K562 (cell line): ENCODE data around the gene TXNRD1. TPM values are rescaled to one million over a fixed set of nuclear protein-coding genes. Genes with fewer than 3 reads are reported as not detected.

ENCODE experiments used
- ATAC-seq: fragments of 200-7000 bp; cut with Tn5 transposase; 3 replicates; pipeline ENCODE4 v1.9.1; 2020; ENCODE audit warnings: moderate library complexity
- BruUV-seq: library from RNA; stranded (reverse); fragments of 400-500 nt; replicated peaks from 2 replicates; lab custom pipeline; 2021; lab: Mats Ljungman, UMichigan
- CTCF ChIA-PET: fragments of 300-600 bp; formaldehyde crosslinking; extraction: SDS; loops from one replicate; lab custom pipeline; 2021; ENCODE audit warnings: low intra/inter-chr PET ratio; lab: Yijun Ruan, JAX
- POLR2A ChIA-PET: fragments of 300-600, 350-650 bp; sonication (Branson Sonifier 250); formaldehyde crosslinking; extraction: SDS; loops from one replicate; lab custom pipeline; 2021; ENCODE audit warnings: antibody characterized with exemption, inconsistent platforms; lab: Yijun Ruan, JAX
- DNase-seq, 4 experiments: peaks; one replicate each; pipeline versions ENCODE4 v3.0.0 to v3.0.0-alpha.2; 2011 to 2018; ENCODE audit warnings: low spot score in 3 of 4, mixed read lengths in 3 of 4; ENCODE audit errors: extremely low read depth in 1 of 4
- FAIRE-seq: peaks from 2 replicates; lab custom pipeline; 2011; peaks lifted over from hg19 to GRCh38; lab: Jason Lieb, UNC
- H2AFZ ChIP-seq: 2 replicates; pipeline ENCODE4 v1.6.0; 2011; ENCODE audit warnings: low read depth, low read length, control low read depth, inconsistent platforms
- H3K27ac ChIP-seq: fragments of 200-600 bp; 3 replicates; pipeline ENCODE4 v1.8.0; 2011; ENCODE audit warnings: low read depth, mild to moderate bottlenecking, control low read depth, inconsistent platforms, low read length, moderate library complexity, mixed read lengths; ENCODE audit errors: extremely low read depth
- H3K27me3 ChIP-seq, 2 experiments: fragments of 300-600 bp in 1 of 2; 2 replicates in 1 of 2; 3 replicates in 1 of 2; pipeline versions ENCODE4 v1.6.0 to v1.8.0; 2011; ENCODE audit warnings: inconsistent platforms in 2 of 2, low read length in 2 of 2, mild to moderate bottlenecking in 1 of 2, mixed read lengths in 1 of 2, moderate library complexity in 1 of 2; ENCODE audit not compliant: control insufficient read depth in 2 of 2, insufficient read depth in 2 of 2
- H3K36me3 ChIP-seq: fragments of 300-600 bp; 3 replicates; pipeline ENCODE4 v1.8.0; 2011; ENCODE audit warnings: mild to moderate bottlenecking, low read length, inconsistent platforms; ENCODE audit not compliant: control insufficient read depth, insufficient read depth
- H3K4me1 ChIP-seq, 2 experiments: fragments of 200-600 bp in 1 of 2; replicated peaks in 1 of 2; 2 replicates in 1 of 2; 3 replicates in 1 of 2; pipeline versions ENCODE4 v1.5.1 to v1.8.0; 2011; ENCODE audit warnings: inconsistent platforms in 2 of 2, low read length in 2 of 2, mild to moderate bottlenecking in 1 of 2, mixed read lengths in 1 of 2, moderate library complexity in 1 of 2; ENCODE audit not compliant: control insufficient read depth in 2 of 2, insufficient read depth in 2 of 2
- H3K4me2 ChIP-seq: 2 replicates; pipeline ENCODE4 v1.6.1; 2011; ENCODE audit warnings: low read length, control low read depth, inconsistent platforms, mixed read lengths; ENCODE audit not compliant: insufficient read depth
- H3K4me3 ChIP-seq: fragments of 200-600 bp; sonication (generic), shearing (Covaris generic); 2 replicates; pipeline ENCODE4 v1.5.1; 2016; ENCODE audit warnings: control low read depth, inconsistent platforms
- H3K79me2 ChIP-seq: fragments of 200-600 bp; 3 replicates; pipeline ENCODE4 v1.8.0; 2011; ENCODE audit warnings: low read length, inconsistent platforms; ENCODE audit not compliant: control insufficient read depth, insufficient read depth
- H3K9ac ChIP-seq, 2 experiments: 2 replicates each; pipeline versions ENCODE4 v1.6.0 to v1.6.1; 2011; ENCODE audit warnings: low read depth in 2 of 2, low read length in 2 of 2, control low read depth in 1 of 2, inconsistent platforms in 1 of 2, mild to moderate bottlenecking in 1 of 2, mixed read lengths in 1 of 2; ENCODE audit not compliant: insufficient read depth in 1 of 2
- H3K9me1 ChIP-seq: one replicate; pipeline ENCODE4 v1.6.0; 2011; ENCODE audit warnings: inconsistent platforms, mild to moderate bottlenecking, low read length, moderate library complexity; ENCODE audit not compliant: control insufficient read depth, insufficient read depth
- H3K9me3 ChIP-seq: replicated peaks from 2 replicates; pipeline ENCODE4 v1.5.1; 2011; ENCODE audit warnings: low read depth, low read length, inconsistent platforms; ENCODE audit not compliant: control insufficient read depth, insufficient read depth
- H4K20me1 ChIP-seq: replicated peaks from 2 replicates; pipeline ENCODE4 v1.6.1; 2011; ENCODE audit warnings: low read length, inconsistent platforms, mixed read lengths; ENCODE audit not compliant: control insufficient read depth, insufficient read depth
- CREM ChIP-seq: IDR thresholded peaks from 2 replicates; pipeline ENCODE4 v1.6.1; 2014; ENCODE audit warnings: antibody characterized with exemption, low read depth
- ESRRA ChIP-seq: fragments of 450-650 bp; IDR thresholded peaks from 2 replicates; pipeline ENCODE4 v1.6.1; 2014; ENCODE audit warnings: low read depth, mild to moderate bottlenecking, moderate library complexity, borderline replicate concordance
- GATA2 ChIP-seq: sonication (generic); formaldehyde crosslinking; IDR thresholded peaks from 2 replicates; pipeline ENCODE4 v1.4.0; 2020; ENCODE audit warnings: mild to moderate bottlenecking, missing genetic modification reagents
- GATAD2B ChIP-seq: fragments of 450-650 bp; IDR thresholded peaks from 2 replicates; pipeline ENCODE4 v1.6.1; 2017; ENCODE audit warnings: mild to moderate bottlenecking, borderline replicate concordance
- LCOR ChIP-seq: sonication (generic); formaldehyde crosslinking; IDR thresholded peaks from 2 replicates; pipeline ENCODE4 v1.8.0; 2022; ENCODE audit warnings: mild to moderate bottlenecking, missing genetic modification reagents
- MTA1 ChIP-seq: fragments of 450-650 bp; IDR thresholded peaks from 2 replicates; pipeline ENCODE4 v1.6.1; 2017; ENCODE audit warnings: borderline replicate concordance
- MYNN ChIP-seq, 2 experiments: sonication (generic); formaldehyde crosslinking in 1 of 2; IDR thresholded peaks; 2 replicates each; pipeline versions ENCODE4 v1.5.0 to v1.6.1; 2016 to 2020; ENCODE audit warnings: antibody characterized with exemption in 1 of 2, missing genetic modification reagents in 1 of 2
- NCOR1 ChIP-seq: fragments of 450-650 bp; IDR thresholded peaks from 2 replicates; pipeline ENCODE4 v1.6.1; 2016; ENCODE audit warnings: mild to moderate bottlenecking, moderate library complexity
- PHF20 ChIP-seq: fragments of 450-650 bp; IDR thresholded peaks from 2 replicates; pipeline ENCODE4 v1.6.1; 2018; ENCODE audit not compliant: partially characterized antibody
- POLR2G ChIP-seq: fragments of 200-400 bp; formaldehyde crosslinking; IDR thresholded peaks from 2 replicates; pipeline ENCODE4 v1.6.1; 2017; ENCODE audit warnings: low read depth, mild to moderate bottlenecking, antibody characterized with exemption, low read length, moderate library complexity
- PRMT5 ChIP-seq: sonication (generic); formaldehyde crosslinking; IDR thresholded peaks from 2 replicates; pipeline ENCODE4 v1.5.0; 2020; ENCODE audit warnings: missing genetic modification reagents
- RNF2 ChIP-seq: sonication (generic); IDR thresholded peaks from 2 replicates; pipeline ENCODE4 v1.6.1; 2016
- SMC3 ChIP-seq: conservative IDR thresholded peaks from 2 replicates; pipeline ENCODE4 v1.6.1; 2011; ENCODE audit warnings: low read depth, low read length, improper control_type of control experiment; ENCODE audit not compliant: insufficient read depth
- TCFL5 ChIP-seq: fragments of 250-450 bp; sonication (Bioruptor Pico); conservative IDR thresholded peaks from 2 replicates; pipeline ENCODE4 v1.6.1; 2021; ENCODE audit warnings: mild to moderate bottlenecking, moderate library complexity, matching md5 sums
- U2AF1 ChIP-seq: fragments of 200-400 bp; formaldehyde crosslinking; optimal IDR thresholded peaks from 2 replicates; pipeline ENCODE3; 2017; ENCODE audit warnings: mild to moderate bottlenecking, low read depth, low read length, moderate library complexity
- U2AF2 ChIP-seq: fragments of 200-400 bp; formaldehyde crosslinking; optimal IDR thresholded peaks from 2 replicates; pipeline ENCODE3; 2017; ENCODE audit warnings: low read depth, mild to moderate bottlenecking, low read length
- XRCC4 ChIP-seq: IDR thresholded peaks from one replicate; pipeline ENCODE4 v1.6.1; 2011; ENCODE audit not compliant: insufficient read depth, insufficient read length; ENCODE audit errors: extremely low read depth
- ZC3H4 ChIP-seq: sonication (generic); formaldehyde crosslinking; IDR thresholded peaks from 2 replicates; pipeline ENCODE4 v1.9.0; 2021; ENCODE audit warnings: missing genetic modification reagents, borderline replicate concordance
- ZNF239 ChIP-seq: fragments of 250-450 bp; sonication (Bioruptor Pico); IDR thresholded peaks from 2 replicates; pipeline ENCODE4 v1.4.0; 2020; ENCODE audit warnings: mild to moderate bottlenecking
- ZNF586 ChIP-seq: fragments of 450-650 bp; formaldehyde crosslinking; conservative IDR thresholded peaks from 2 replicates; pipeline ENCODE4 v1.4.0; 2020; ENCODE audit warnings: mild to moderate bottlenecking, moderate library complexity
- ZNF668 ChIP-seq: fragments of 250-450 bp; sonication (Bioruptor Pico); IDR thresholded peaks from 2 replicates; pipeline ENCODE4 v1.8.0; 2022; ENCODE audit warnings: mild to moderate bottlenecking, inconsistent platforms
- WGBS: fragments of 100-300 bp; shearing (Covaris generic); methylation state at CpG from one replicate; pipeline ENCODE4 v1.1.6; 2016; ENCODE audit warnings: low coverage, mixed read lengths; ENCODE audit not compliant: insufficient coverage; ENCODE audit errors: missing lambda C conversion rate; 5-methylcytosine and 5-hydroxymethylcytosine counted together
- in situ Hi-C: fragments of 300-500 bp; cut with MboI; formaldehyde crosslinking; loops from 4 replicates; pipeline ENCODE4 v1.15.0; 2018; ENCODE audit warnings: inconsistent platforms, mixed read lengths
- intact Hi-C: fragments of 100-400 bp; cut with micrococcal nuclease; formaldehyde crosslinking; loops from 2 replicates; pipeline ENCODE4 v1.14.2; 2022
- polyA plus RNA-seq, 8 experiments: library from polyadenylated mRNA; depleted of rRNA in 4 of 8; stranded (reverse) in 5 of 8; unstranded in 3 of 8; fragments of >200 nt; fragmentation: Nextera tagmentation in 2 of 8; fragmentation: Illumina TruSeq in 1 of 8; extraction: Ambion mirVana in 2 of 8; extraction: Trizol in 1 of 8; gene quantifications; 2 replicates each; pipeline versions ENCODE4 v1.2.1 to v1.2.3, GENCODE V29; 2011 to 2014; ENCODE audit warnings: inconsistent platforms in 1 of 8, missing spikeins in 1 of 8
- total RNA-seq, 7 experiments: library from RNA; depleted of rRNA in 6 of 7; stranded (reverse); fragments of >200 nt in 6 of 7; fragmentation: Illumina TruSeq in 2 of 7; extraction: Trizol in 2 of 7; gene quantifications; 2 replicates each; pipeline versions ENCODE4 v1.2.1 to v1.2.3, GENCODE V29; 2011 to 2021; ENCODE audit warnings: low replicate concordance in 1 of 7
- TF ChIP-seq, protein P1 (sequence below), 2 experiments: IDR thresholded peaks; 2 replicates each; pipeline ENCODE4 v1.6.1; 2011; ENCODE audit warnings: borderline replicate concordance in 1 of 2, control low read depth in 1 of 2, low read depth in 1 of 2, low read length in 1 of 2, mild to moderate bottlenecking in 1 of 2, mixed read lengths in 1 of 2, moderate library complexity in 1 of 2; ENCODE audit not compliant: insufficient read depth in 1 of 2, insufficient read length in 1 of 2, poor library complexity in 1 of 2, severe bottlenecking in 1 of 2; ENCODE audit errors: extremely low read depth in 1 of 2

TXNRD1 gene
- total and polyA plus RNA-seq, 9 of the 15 experiments (the other 6 are each of a cell fraction or from before 2014, with no cell fraction given): 107 to 189 (median 146) TPM

DNA sequence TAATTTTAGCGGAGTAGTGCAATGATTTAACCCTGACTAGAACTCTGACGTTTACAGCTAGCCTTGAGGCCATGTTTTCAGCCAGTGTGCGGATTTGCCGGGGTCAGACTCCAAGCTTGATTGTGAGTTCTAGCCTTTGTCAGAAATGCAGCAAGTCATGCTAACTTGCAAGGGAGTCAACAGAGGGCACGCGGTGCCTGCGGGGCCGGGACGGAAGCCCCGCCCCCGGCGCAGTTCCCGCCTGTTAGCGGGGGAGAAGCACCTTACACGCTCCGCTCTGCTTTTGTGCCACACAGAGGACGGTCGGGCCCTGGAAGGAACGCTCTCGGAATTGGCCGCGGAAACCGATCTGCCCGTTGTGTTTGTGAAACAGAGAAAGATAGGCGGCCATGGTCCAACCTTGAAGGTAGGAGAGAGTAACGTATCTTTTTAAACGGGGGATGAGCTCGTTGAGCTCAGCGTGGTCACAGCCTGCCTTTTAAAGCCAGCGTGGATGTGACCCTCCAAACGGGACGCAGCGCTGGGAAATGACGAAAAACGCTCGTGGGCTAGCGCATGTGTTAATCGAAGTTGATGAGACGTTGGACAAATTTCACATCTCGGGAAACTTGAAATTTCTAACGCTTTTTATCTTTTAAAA, 73.2 kb downstream of the TXNRD1 start:
- in situ Hi-C loops: no loop called here
- H3K27ac ChIP-seq: peak overlapping the region; percentile 98
- TF ChIP-seq POLR2G: peak; percentile 98
- no peak for TF ChIP-seq PHF20
- no peak for TF ChIP-seq TCFL5 (CRISPR knock-in tag)
- TF ChIP-seq U2AF2: no peak
- TF ChIP-seq, protein P1, sequence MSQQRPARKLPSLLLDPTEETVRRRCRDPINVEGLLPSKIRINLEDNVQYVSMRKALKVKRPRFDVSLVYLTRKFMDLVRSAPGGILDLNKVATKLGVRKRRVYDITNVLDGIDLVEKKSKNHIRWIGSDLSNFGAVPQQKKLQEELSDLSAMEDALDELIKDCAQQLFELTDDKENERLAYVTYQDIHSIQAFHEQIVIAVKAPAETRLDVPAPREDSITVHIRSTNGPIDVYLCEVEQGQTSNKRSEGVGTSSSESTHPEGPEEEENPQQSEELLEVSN (IDR thresholded peaks at IDR 0.05; ENCODE audit: borderline replicate concordance in 1 of 2, extremely low read depth in 1 of 2, insufficient read depth in 1 of 2, insufficient read length in 1 of 2, low read depth in 1 of 2, low read length in 1 of 2, poor library complexity in 1 of 2, severe bottlenecking in 1 of 2): peak; percentile 98 to 99
- TF ChIP-seq SMC3: no peak
- TF ChIP-seq GATAD2B: no peak
- no peak for TF ChIP-seq PRMT5
- no peak for TF ChIP-seq U2AF1
- peak; percentile 89; the same call in 1 of the 2 replicates for TF ChIP-seq LCOR (CRISPR knock-in tag)
- no peak for TF ChIP-seq ZNF668 (CRISPR knock-in tag)
- peak; percentile 93 for TF ChIP-seq CREM
- TF ChIP-seq ZNF586 (CRISPR knock-in tag): no peak
- no peak for TF ChIP-seq GATA2
- TF ChIP-seq ZNF239 (CRISPR knock-in tag): no peak
- 0 out of 2 replicates have a peak, but pooled peaks have one; percentile 64 for TF ChIP-seq MTA1
- TF ChIP-seq NCOR1: peak; percentile 22
- TF ChIP-seq MYNN (IDR thresholded peaks at IDR 0.05): peak; percentile 68; the same call in 1 of the 2 replicates
- TF ChIP-seq MYNN (CRISPR knock-in tag; IDR thresholded peaks at IDR 0.05): no peak
- TF ChIP-seq ESRRA: peak; percentile 44; the same call in 1 of the 2 replicates
- peak; percentile 68 for TF ChIP-seq RNF2
- peak; percentile 34; the same call in 1 of the 2 replicates for TF ChIP-seq ZC3H4 (CRISPR knock-in tag)
- TF ChIP-seq XRCC4: no peak

More for the DNA sequence above, 73.2 kb downstream of the TXNRD1 start:
- peak overlapping the region; percentile 56 for H3K4me3 ChIP-seq
- no TSS peak for BruUV-seq
- peaks cover 45% of the 10 kb centered on the region for H3K36me3 ChIP-seq
- ChIA-PET POLR2A (interaction anchor here (0.7 to 9.5 kb wide), 31 partner anchors 9 to 803 kb away, joined by 3 to 104 read pairs (median 5); partner anchors contain the start of genes EID3, NFYB and TXNRD1), CTCF (interaction anchor here (1.1 kb wide), 1 partner anchor 73 kb away, joined by 3 read pairs; the partner anchor contains the start of gene TXNRD1)
- FAIRE-seq: peak; percentile 85
- intact Hi-C loops: loop anchor here (1.0 to 5.0 kb wide), 2 partner anchors 36 to 73 kb away; partner anchors contain the start of gene TXNRD1
- peak; percentile 84 to 96 (median 90) for DNase-seq
- H3K4me1 ChIP-seq: peaks cover 5 to 12% of the 10 kb centered on the region in 2 experiments; a peak in 4 of 5 replicates
- H3K4me2 ChIP-seq: peak overlapping the region; percentile 89
- ATAC-seq: peak; percentile 83
- H3K9ac ChIP-seq: peak overlapping the region; percentile 88 to 99
- WGBS: under 1% methylated on average over 41 of the region's 41 CpGs
- H3K9me3 ChIP-seq: no peaks in the 10 kb centered on the region
- H3K9me1 ChIP-seq: peaks cover 3% of the 10 kb centered on the region
- peaks cover 15% of the 10 kb centered on the region for H4K20me1 ChIP-seq
- H3K27me3 ChIP-seq: no peaks in the 10 kb centered on the region
- H3K79me2 ChIP-seq: peaks cover 68% of the 10 kb centered on the region
- peak overlapping the region; percentile 53 for H2AFZ ChIP-seq
